SIG-M5 treated with dmso at 0.1 percent for 504 hours (cell line): ENCODE measurements around the gene OPN1SW.

ENCODE experiments used
- DNase-seq: peaks from one replicate; lab custom pipeline; 2025; ENCODE audit not compliant: unreplicated experiment; lab: John Stamatoyannopoulos, UW

OPN1SW gene

DNA sequence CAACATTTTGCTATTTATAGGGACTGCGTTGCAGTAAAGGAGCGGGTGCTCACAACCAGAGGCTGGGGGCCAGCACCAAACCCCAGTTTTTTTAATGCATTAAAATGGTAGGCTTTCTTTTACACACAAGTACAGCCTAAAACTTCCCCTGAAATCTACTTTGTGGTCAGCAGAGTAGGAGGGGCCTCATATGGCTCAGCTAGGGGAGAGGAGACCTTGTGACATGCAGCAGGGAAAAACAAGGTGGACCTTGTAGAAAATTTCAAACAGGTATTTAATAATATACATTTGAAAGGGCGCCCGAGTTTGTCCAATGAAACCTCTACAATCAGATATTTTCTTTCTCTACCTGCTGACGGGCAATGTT, 17.6 kb upstream of the OPN1SW start:
- no peak for DNase-seq

- no peak for DNase-seq
Measured at GRCh38 chr7:128792471-128793180, 17.0 kb upstream of the OPN1SW start.

DNA sequence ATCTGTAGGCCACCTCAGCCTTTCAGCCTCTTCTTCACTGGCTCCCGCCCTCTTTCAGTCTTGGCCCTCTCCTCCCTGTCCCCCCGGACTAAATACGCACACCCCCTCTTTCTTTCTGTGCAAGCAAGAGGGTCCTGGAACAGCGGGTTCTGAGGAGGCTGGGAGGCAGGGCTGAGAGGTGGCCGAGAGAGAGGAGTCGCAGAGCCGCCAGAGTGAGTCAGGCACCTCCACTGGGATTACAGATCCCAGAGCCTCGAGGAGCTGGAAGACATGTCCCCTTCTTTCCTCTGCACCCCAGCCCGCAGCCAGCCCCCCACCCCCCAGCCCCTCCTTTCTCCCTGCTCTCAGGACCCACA, 16.4 kb upstream of the OPN1SW start:
- no peak for DNase-seq

- DNase-seq = peak; percentile 33
Measured at GRCh38 chr7:128791121-128791971, 15.8 kb upstream of the OPN1SW start, which contains the start of gene CCDC136. Gene CCDC136 (plus strand): TSS chr7:128791968. CDS start chr7:128792412, 444 bp downstream.

DNA sequence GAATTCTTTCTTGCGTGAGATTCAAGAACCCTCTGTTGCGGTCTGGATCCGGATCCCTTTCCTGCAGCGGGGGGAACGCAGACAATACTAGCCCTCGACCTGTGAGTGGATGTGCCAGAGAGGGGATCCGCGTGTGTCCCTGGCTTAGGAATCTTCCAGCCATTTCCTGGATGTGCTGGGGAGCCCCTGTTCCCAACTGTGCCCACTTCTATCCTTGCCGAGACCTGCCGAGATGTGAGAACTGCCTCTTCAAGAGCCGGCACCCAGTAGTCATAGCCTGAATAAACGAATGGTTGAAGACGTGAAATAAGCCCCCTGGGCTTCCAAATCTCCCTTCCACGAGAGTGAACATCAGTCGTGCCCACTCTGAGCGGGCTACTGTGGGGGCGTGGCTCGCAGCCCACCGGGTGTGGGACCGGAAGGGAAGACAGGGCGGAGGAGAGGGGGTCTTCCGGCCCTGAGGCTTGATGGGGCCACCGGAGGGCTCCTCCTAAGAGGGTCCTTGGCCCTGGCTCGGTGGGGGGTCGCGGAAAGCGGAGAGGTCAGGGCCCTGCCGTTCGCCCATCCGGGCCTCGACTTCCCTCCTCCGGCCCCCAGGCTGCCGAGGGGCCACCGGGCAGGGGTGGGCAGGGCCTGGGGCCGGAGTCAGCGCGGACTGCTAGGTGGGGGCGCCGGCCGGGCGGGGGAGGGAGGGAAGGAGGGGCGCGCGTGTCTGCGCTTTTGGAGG, 14.9 kb upstream of the OPN1SW start:
- DNase-seq = no peak

GRCh38 chr7:128788446-128789412, 13.1 kb upstream of the OPN1SW start:
- no peak for DNase-seq

DNA sequence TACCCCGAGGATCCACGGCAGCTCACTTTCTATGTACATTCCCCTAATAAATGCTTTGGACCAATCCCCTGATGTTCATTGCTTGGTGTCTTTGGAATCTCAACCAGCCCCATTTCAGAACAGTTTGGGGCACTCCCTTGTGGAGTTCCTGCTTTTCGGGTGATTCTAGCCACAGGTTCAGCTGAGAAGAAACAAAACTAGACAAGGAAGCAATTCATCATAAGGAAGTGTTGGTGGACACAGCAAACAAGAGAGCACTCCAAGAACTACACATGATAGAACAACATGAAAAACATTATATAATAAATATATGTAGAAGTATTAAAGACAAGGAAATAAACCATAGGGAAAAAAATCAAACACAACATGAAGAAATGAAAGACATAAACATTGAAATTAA, 10.1 kb upstream of the OPN1SW start:
- DNase-seq = no peak

DNA sequence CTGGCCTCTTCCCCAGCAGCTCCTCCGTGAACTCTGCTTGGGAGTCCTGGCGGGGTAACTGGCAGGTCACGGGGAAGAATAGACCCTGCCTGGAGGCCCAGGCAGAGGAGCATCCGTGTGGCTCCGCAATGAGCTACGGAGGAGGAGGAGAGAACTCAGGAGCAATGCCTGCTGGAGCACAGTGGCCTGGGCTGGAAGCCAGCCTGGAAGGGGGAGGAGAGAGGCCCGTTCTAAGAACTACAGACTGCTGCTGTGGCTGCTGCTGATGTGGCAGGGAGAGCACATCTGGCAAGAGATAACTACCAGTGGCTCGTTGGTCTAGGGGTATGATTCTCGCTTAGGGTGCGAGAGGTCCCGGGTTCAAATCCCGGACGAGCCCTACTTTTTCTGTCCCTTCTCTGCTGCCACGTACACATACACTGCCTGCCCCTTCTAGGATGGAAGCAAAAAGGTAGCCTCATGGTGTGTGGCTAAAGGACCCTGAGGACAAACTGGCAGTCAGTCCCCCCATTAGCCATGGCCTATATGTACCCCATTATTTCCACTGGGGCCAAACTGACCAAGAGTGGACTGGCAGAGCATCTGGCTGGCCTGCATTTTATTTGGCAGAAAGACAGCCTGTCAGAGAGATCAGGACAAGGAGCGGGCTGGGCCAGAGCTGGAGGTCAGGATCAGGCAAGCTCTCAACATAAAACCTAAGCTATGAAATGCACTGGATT, 7.7 kb upstream of the OPN1SW start:
- no peak for DNase-seq

DNA sequence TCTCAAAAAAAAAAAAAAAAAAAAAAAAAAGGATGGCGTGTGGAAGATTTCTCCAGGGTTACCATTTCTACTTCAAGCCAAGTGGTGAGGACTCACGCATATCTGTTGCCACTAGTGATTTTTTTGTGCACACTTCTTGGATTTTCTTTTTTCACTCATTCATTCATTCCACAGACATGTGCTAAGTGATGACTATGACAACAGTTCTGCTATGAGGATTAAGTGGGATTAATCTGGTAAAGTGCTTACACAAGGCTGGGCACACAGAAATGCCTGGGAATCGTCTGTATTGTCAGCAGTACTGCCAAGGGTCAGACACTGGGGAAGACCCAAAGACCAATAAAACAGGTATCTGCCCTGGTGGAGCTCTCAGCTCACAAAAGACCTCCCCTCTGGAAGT, 6.3 kb upstream of the OPN1SW start:
- no peak for DNase-seq

DNA sequence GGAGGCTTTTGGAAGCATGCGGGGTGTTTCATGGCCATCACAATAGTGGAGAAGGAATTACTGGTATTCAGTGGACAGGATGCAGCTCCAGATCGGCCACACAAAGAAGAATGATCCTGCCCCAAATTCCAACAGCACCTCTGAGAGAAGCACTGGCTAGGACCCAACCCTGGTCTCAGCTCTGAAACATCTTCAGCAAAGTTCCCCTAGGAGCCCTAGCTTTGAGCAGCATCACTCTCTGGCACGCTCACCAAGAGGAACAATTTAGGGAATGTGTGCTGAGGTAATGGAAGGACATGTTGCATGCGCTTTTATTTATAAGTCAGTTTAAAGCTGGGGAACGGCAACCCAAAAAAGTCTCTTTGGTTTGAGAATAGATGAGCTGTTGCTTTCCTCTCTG, 5.5 kb upstream of the OPN1SW start:
- no peak for DNase-seq

DNA sequence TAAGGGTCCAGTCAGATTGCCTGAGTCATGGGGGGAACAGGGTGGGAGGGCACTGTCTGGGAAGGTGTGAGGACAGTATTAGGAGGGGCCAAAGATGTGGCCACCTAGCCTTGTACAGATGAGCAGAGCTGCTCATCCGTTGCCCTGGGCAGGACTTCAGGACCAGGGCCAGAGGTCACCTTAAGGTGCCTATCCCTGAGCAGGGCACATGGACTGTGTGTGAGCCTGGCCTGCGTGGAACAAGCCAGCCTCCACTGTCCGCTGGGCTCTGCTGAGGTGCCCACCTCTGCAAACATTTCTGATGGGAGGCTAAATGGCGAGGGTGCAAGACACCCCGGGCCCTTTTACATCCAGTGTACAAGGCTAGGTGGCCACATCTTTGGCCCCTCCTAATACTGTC, 3.4 kb upstream of the OPN1SW start:
- no peak for DNase-seq

DNA sequence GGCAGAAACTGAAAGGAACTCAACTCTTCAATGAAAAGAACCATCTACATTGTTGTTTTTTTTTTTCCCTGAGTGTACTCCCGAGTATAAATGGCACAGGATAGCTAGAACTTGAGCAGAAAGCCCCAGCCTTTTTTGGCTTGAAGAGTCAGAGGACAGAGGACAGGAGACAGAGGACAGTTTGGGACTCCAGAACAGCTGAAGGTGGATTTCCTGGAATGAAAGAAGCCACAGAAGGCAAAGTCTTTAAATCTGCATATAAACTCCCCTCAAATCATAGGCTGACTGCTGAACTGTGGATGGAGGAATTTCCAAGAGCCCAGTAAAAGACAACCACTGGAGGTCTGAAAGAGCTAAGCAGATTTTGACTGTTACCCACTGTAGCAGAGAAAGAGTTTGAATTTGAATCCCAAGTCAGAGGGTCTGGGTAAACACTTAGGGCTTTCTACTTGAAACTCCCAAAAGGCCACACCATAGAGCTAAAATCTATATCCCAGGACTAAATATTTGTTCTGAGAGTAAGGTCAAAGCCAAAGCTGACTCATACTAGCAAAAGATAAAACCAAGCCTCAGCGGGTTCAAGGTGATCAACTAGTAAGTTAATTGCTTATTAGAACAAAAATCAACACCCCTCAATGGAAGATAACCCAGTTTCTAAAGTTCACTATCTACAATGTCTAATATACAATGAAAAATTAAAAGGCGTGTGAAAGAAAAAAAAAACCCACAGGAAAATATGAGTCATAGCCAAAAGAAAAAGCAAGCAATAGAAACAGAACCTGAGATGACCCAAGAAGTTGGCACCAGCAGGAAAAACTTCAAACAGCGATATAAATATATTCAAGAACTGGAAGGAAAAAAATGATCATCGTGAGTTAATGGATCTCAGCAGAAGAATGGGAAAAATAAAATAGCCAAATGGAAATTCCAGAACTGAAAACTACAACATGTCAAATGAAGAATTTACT, 1.8 kb upstream of the OPN1SW start:
- no peak for DNase-seq

- no peak for DNase-seq
Measured at GRCh38 chr7:128774921-128775320, 673 bp downstream of the OPN1SW start.

DNA sequence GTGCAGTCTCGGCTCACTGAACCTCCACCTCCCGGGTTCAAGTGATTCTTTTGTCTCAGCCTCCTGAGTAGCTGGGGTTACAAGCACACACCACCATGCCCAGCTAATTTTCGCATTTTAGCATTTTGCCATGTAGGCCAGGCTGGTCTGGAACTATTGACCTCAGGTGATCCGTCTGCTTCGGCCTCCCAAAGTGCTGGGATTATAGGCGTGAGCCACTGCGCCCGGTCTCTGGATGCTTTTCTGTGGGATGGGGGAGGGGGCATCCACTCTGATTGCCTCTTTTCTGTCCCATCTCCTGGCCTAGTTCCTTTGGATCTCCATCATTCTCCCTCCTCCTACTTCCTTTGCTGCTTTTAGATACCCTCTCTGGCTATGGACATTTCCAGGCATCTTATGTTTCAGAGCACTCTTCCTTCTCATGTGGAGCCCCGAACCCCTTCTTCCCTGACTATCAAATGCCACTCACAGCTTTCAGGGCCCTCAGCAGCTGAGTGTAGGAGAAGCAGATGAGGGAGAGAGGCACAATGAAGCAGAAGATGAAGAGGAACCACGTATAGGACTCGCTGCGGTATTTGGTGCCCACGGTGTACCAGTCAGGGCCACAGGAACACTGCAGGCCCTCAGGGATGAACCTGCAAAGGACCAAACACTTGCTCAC, 1.4 kb downstream of the OPN1SW start:
- DNase-seq = no peak

GRCh38 chr7:128773604-128774003, 2.0 kb downstream of the OPN1SW start:
- no peak for DNase-seq

DNA sequence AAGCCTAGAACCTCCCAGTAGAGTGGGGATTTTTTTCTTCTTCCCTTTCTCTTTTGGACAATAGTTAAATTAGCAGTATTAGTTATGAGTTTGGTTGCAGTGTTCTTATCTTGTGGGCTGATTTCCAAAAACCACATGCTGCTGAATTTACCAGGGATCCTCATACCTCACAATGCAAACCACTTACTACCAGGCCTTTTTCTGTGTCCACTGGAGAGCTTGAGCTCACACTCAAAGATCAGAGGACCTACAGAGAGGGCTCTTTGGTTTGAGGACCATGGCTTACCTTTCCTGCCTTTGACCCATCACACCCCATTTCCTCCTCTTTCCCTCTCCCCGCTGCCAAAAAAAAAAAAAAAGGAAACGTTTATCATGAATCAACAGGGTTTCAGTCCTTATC, 5.4 kb downstream of the OPN1SW start:
- DNase-seq = no peak

DNA sequence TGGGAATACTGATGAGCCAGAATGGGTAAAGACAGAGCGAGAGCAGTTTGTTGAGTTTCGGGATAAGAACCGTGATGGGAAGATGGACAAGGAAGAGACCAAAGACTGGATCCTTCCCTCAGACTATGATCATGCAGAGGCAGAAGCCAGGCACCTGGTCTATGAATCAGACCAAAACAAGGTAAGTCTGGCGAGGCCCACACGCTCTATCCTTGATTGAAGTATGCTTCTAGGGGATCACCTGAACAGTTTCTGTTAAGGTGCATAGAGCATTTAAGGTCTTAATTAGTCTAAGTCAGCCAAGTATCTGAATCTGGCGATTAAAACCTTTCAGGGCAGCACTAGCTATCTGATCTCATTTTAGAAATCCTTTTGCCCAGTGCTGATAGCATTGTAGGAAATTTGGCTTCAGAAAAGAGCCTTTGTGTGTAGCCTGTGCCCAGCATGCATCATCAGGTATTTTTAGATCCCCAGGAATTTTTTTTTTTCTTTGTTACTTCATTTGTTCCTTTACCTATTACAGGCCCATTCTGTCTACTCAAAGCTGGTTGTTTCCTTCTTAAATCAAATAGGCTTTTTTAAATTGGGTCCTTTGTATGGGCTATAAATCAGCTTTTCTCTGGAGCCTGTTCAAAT, 8.0 kb downstream of the OPN1SW start:
- DNase-seq = no peak

GRCh38 chr7:128763541-128763940, 12.1 kb downstream of the OPN1SW start:
- DNase-seq = no peak
